Astrocyte (in vitro differentiated cells and primary cell): ENCODE results near the gene MAGEC1.

ENCODE experiments used
- EZH2 ChIP-seq: IDR thresholded peaks from 2 replicates; pipeline ENCODE4 v1.6.1; 2012; ENCODE audit warnings: mild to moderate bottlenecking, low read length, inconsistent platforms; ENCODE audit not compliant: insufficient read depth
- TF ChIP-seq, protein P1 (sequence below): IDR thresholded peaks from 2 replicates; pipeline ENCODE4 v1.5.1; 2011; ENCODE audit warnings: low read depth, mild to moderate bottlenecking, inconsistent platforms, low read length, moderate library complexity; ENCODE audit not compliant: insufficient read depth

DNA sequence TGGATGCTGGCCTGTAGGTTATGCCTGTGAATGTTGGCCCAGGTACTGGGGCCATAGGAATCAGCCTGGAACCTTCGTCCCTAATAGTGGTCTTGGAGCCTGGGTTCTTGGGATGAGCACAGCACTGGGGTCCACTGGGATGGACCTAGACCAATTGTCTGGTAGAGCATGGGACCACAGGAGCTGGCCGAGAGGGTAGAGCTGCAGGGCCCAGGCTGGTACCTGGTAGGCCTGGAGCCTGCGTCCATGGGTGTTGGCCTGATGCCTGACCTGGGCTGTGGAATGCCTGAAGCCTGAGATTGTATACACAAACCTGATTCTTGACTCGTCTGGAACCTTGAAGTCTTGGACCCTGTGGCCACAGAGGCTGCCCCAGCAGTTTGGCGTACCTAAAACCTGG, 48.9 kb downstream of the MAGEC1 start:
- TF ChIP-seq, protein P1, sequence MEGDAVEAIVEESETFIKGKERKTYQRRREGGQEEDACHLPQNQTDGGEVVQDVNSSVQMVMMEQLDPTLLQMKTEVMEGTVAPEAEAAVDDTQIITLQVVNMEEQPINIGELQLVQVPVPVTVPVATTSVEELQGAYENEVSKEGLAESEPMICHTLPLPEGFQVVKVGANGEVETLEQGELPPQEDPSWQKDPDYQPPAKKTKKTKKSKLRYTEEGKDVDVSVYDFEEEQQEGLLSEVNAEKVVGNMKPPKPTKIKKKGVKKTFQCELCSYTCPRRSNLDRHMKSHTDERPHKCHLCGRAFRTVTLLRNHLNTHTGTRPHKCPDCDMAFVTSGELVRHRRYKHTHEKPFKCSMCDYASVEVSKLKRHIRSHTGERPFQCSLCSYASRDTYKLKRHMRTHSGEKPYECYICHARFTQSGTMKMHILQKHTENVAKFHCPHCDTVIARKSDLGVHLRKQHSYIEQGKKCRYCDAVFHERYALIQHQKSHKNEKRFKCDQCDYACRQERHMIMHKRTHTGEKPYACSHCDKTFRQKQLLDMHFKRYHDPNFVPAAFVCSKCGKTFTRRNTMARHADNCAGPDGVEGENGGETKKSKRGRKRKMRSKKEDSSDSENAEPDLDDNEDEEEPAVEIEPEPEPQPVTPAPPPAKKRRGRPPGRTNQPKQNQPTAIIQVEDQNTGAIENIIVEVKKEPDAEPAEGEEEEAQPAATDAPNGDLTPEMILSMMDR: no peak
- TF ChIP-seq EZH2: no peak
